HG02943 (cell line): ENCODE measurements around the gene PRR20E.
"Not testable (repeated sequence)": the region's sequence is repeated elsewhere in the genome, so short reads cannot be mapped to it uniquely, and the experiment has no call there.

Experiments
- ATAC-seq: cut with Tn5 transposase; IDR thresholded peaks from one replicate; pipeline ENCODE4 v1.9.1; 2021; ENCODE audit warnings: mild to moderate bottlenecking, low read depth, moderate library complexity; ENCODE audit not compliant: unreplicated experiment

PRR20E gene

DNA sequence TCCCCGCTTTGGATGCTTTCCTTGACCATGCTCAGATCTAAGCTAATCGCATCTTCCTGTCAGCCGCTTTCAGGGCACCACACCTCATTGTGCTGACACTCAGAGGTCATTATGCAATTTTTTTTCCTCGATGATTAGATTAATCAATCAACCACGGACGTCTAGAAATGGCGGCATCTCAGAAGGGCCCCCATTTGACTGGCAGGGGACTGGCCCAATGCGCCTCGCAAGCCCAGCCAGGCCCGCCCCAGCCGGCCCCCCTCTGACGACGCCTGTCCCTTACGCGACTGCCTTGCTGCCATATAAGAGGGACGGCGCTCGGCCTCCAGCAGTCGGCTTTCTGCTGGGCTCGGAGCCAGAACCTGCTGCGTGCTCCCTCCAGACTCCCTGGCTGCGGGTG, at the start of gene PRR20E:
Gene PRR20E (plus strand): TSS at position 301 of the 400 bp plus-strand sequence. CDS start 387 bp downstream, outside the sequence.
- ATAC-seq, result not testable (repeated sequence)

GRCh38 chr13:57123681-57124080, 43.3 kb upstream of the PRR20E start:
- ATAC-seq, result no peak

DNA sequence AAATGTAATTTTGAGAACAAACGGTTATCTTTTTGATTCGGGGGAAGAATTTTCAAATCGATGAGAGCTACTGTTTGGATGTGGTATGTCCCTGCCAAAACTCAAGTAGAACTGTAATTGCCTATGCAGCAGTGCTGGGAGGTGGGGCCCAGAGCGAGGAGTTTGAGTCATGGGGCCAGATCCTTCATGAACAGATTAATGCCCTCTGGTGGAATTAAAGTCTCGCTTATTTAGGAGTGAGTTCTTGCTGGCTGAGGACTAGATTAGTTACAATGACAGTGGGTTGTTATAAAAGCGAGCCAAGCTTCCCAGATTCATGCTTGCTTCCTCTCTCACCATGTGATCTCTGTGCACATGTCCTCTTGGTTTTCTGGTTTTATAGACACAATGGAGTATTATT, 38.1 kb upstream of the PRR20E start:
- ATAC-seq, result no peak

GRCh38 chr13:57136093-57136492, 30.9 kb upstream of the PRR20E start:
- ATAC-seq, result no peak

GRCh38 chr13:57137585-57137984, 29.4 kb upstream of the PRR20E start:
- no peak for ATAC-seq

GRCh38 chr13:57138988-57139387, 28.0 kb upstream of the PRR20E start:
- ATAC-seq, result no peak

GRCh38 chr13:57139781-57140180, 27.2 kb upstream of the PRR20E start:
- not testable (repeated sequence) for ATAC-seq

- not testable (repeated sequence) for ATAC-seq
Observed at GRCh38 chr13:57140235-57140968, 26.6 kb upstream of the PRR20E start, which contains the start of gene PRR20A. TSS of gene PRR20A (plus strand) at chr13:57140918. CDS start at chr13:57141305, 387 bp downstream.

GRCh38 chr13:57147188-57147587, 19.8 kb upstream of the PRR20E start, which contains the start of gene PRR20B:
TSS of gene PRR20B (plus strand) at chr13:57147488. CDS start at chr13:57147875, 387 bp downstream.
- ATAC-seq, result not testable (repeated sequence)

- ATAC-seq, result not testable (repeated sequence)
Observed at GRCh38 chr13:57148106-57148505, 18.9 kb upstream of the PRR20E start.

DNA sequence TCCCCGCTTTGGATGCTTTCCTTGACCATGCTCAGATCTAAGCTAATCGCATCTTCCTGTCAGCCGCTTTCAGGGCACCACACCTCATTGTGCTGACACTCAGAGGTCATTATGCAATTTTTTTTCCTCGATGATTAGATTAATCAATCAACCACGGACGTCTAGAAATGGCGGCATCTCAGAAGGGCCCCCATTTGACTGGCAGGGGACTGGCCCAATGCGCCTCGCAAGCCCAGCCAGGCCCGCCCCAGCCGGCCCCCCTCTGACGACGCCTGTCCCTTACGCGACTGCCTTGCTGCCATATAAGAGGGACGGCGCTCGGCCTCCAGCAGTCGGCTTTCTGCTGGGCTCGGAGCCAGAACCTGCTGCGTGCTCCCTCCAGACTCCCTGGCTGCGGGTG, 13.2 kb upstream of the PRR20E start, which contains the start of gene PRR20C:
Gene PRR20C (plus strand): TSS at position 301 of the 400 bp plus-strand sequence. CDS start 387 bp downstream, outside the sequence.
- not testable (repeated sequence) for ATAC-seq

- not testable (repeated sequence) for ATAC-seq
Observed at GRCh38 chr13:57160332-57160731, 6.7 kb upstream of the PRR20E start, which contains the start of gene PRR20D. TSS of gene PRR20D (plus strand) at chr13:57160632. CDS start at chr13:57161019, 387 bp downstream.

DNA sequence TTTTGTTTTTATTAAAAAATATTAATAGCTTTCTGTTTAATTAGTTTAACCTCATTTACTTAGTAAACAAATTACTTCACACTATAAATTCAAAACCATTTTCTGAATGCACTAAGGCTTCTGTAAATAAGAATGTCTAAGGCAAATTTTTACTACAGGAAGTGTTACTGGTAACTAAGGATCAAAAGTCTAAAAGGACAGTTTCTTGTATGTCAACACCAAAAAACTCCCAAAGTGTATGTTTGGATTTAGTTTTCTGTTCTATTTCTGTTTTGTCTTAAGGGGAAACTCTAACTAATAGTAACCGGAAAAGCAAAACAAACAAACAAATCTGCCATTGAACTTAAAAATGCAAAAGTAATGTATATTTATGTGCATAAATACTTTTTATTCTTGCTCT, 24.7 kb downstream of the PRR20E start:
- no peak for ATAC-seq

- no peak for ATAC-seq
Observed at GRCh38 chr13:57212989-57213388, 46.0 kb downstream of the PRR20E start.
